AG04449 (cell line): Measurements from ENCODE around the gene RSF1.
"Not testable (repeated sequence)": the region's sequence is repeated elsewhere in the genome, so short reads cannot be mapped to it uniquely, and the experiment has no call there.

Source experiments
- CTCF ChIA-PET: fragments of 350-600 bp; formaldehyde crosslinking; extraction: SDS; loops from one replicate; lab custom pipeline; 2021; ENCODE audit warnings: antibody characterized with exemption; lab: Yijun Ruan, JAX
- POLR2A ChIA-PET: fragments of 400-600, 350-600 bp; formaldehyde crosslinking; extraction: SDS; loops from one replicate; lab custom pipeline; 2020; ENCODE audit warnings: antibody characterized with exemption, inconsistent platforms; lab: Yijun Ruan, JAX
- DNase-seq: peaks from one replicate; pipeline ENCODE4 v3.0.0-alpha.2; 2010; ENCODE audit warnings: low read depth, low spot score
- H3K4me3 ChIP-seq: 2 replicates; pipeline ENCODE4 v1.5.1; 2011; ENCODE audit warnings: low read depth, mild to moderate bottlenecking, control low read depth, low read length
- CTCF ChIP-seq: IDR thresholded peaks from one replicate; pipeline ENCODE4 v1.5.1; 2011; ENCODE audit warnings: mild to moderate bottlenecking, moderate library complexity, low read length, control low read depth, inconsistent platforms; ENCODE audit not compliant: insufficient read depth; ENCODE audit errors: missing control alignments

The RSF1 gene

GRCh38 chr11:77644887-77645286, 175.6 kb downstream of the RSF1 start:
- POLR2A ChIA-PET: no interaction called here
- TF ChIP-seq CTCF: no peak
- CTCF ChIA-PET: interaction anchor here (0.6 kb wide), 1 partner anchor 597 kb away, joined by 3 read pairs; no protein-coding TSS in a partner anchor
- H3K4me3 ChIP-seq: no peak overlapping the region
- no peak for DNase-seq

- TF ChIP-seq CTCF: no peak
- POLR2A ChIA-PET: no interaction called here
- no peak overlapping the region for H3K4me3 ChIP-seq
- CTCF ChIA-PET: no interaction called here
- no peak for DNase-seq
These were observed 178.3 kb downstream of the RSF1 start for GRCh38 chr11:77642228-77642627.

GRCh38 chr11:77637345-77638165, 183.0 kb downstream of the RSF1 start, which contains the start of gene CLNS1A:
TSS of gene CLNS1A (minus strand) at chr11:77637794. CDS start at chr11:77637714, 80 bp downstream.
- CTCF ChIA-PET: no interaction called here
- peak; percentile 42 for DNase-seq
- POLR2A ChIA-PET: interaction anchor here (0.7 kb wide), 1 partner anchor 35 kb away, joined by 3 read pairs; no protein-coding TSS in a partner anchor
- no peak for TF ChIP-seq CTCF
- peak within 1 kb of the TSS; percentile 95 for H3K4me3 ChIP-seq

GRCh38 chr11:77636731-77637344, 183.7 kb downstream of the RSF1 start:
- no peak for TF ChIP-seq CTCF
- DNase-seq: no peak
- peak overlapping the region; percentile 95 for H3K4me3 ChIP-seq
- ChIA-PET POLR2A (interaction anchor here (0.7 kb wide), 1 partner anchor 35 kb away, joined by 3 read pairs; no protein-coding TSS in a partner anchor), CTCF (no interaction called here)

- ChIA-PET CTCF (interaction anchor here (6.1 kb wide), 1 partner anchor 14 kb away, joined by 58 read pairs; no protein-coding TSS in a partner anchor), POLR2A (interaction anchor here (0.6 kb wide), 1 partner anchor 22 kb away, joined by 3 read pairs; no protein-coding TSS in a partner anchor)
- not testable (repeated sequence) for DNase-seq, H3K4me3 ChIP-seq
These were observed 186.6 kb downstream of the RSF1 start for GRCh38 chr11:77633926-77634325.

- ChIA-PET CTCF (interaction anchor here (0.9 to 6.1 kb wide), 4 partner anchors 11 to 33 kb away, joined by 3 to 58 read pairs (median 3); no protein-coding TSS in a partner anchor), POLR2A (no interaction called here)
- DNase-seq: no peak
- no peak for TF ChIP-seq CTCF
- H3K4me3 ChIP-seq: no peak overlapping the region
These were observed 190.3 kb downstream of the RSF1 start for GRCh38 chr11:77630157-77630710.
